Posterior vena cava (tissue), 2 donors: ENCODE measurements around the gene ZDHHC22. TPM values are rescaled to one million over a fixed set of nuclear protein-coding genes. Genes with fewer than 3 reads are reported as not detected.
"Not testable (repeated sequence)": the region's sequence is repeated elsewhere in the genome, so short reads cannot be mapped to it uniquely, and the experiment has no call there.

ENCODE experiments used
- DNase-seq: peaks from one replicate; pipeline ENCODE4 v3.0.0-alpha.2; 2020; ENCODE audit warnings: low spot score
- intact Hi-C, 2 donors: fragments of 100-400 bp; cut with DNase I; formaldehyde crosslinking; loops; one replicate each; pipeline versions ENCODE4 v1.14.1 to v1.14.2; 2022 to 2023
- long read RNA-seq, 2 donors: library from polyadenylated mRNA; unstranded; transcript quantifications; one replicate each; pipeline ENCODE4 v2.0.0, GENCODE V29; 2020 to 2021
- total RNA-seq, 2 donors: library from RNA; stranded (reverse); fragmentation: NEBNext Ultra II Directional; extraction: Animal tissue kit (Norgen Biotek cat#: 25700); gene quantifications; one replicate each; pipeline ENCODE4 v1.2.1, GENCODE V29; 2021
- donor health status: DM: yes; HTN: yes; CAD: no.
- donor health status: DM: yes; HTN: yes; CAD: no.

Gene ZDHHC22
- total RNA-seq: not detected
- long read RNA-seq, donor 1: 0 reads
- long read RNA-seq, donor 2: 0 reads

GRCh38 chr14:77141214-77142004 is at the start of gene ZDHHC22:
Gene ZDHHC22, minus strand, starts transcription at chr14:77141791. Its CDS starts 2,053 bp downstream, at chr14:77139738.
- intact Hi-C loops: no loop called here
- DNase-seq: peak; percentile 76

- intact Hi-C loops: no loop called here
- DNase-seq: no peak
Observed at GRCh38 chr14:77190977-77191376, 49.4 kb upstream of the ZDHHC22 start.

GRCh38 chr14:77189479-77189878 is 47.9 kb upstream of the ZDHHC22 start:
- intact Hi-C loops: no loop called here

GRCh38 chr14:77187649-77188012 is 46.0 kb upstream of the ZDHHC22 start:
- intact Hi-C loops: no loop called here
- no peak for DNase-seq

More at GRCh38 chr14:77189479-77189878, 47.9 kb upstream of the ZDHHC22 start:
- peak; percentile 26 for DNase-seq

GRCh38 chr14:77186911-77187648 is 45.5 kb upstream of the ZDHHC22 start:
- DNase-seq: no peak

GRCh38 chr14:77185093-77185465 is 43.5 kb upstream of the ZDHHC22 start:
- DNase-seq: no peak
- intact Hi-C loops: no loop called here

More at GRCh38 chr14:77186911-77187648, 45.5 kb upstream of the ZDHHC22 start:
- intact Hi-C loops: no loop called here

- intact Hi-C loops: no loop called here
- no peak for DNase-seq
Observed at GRCh38 chr14:77184396-77185092, 43.0 kb upstream of the ZDHHC22 start.

- intact Hi-C loops: no loop called here
- no peak for DNase-seq
Observed at GRCh38 chr14:77183896-77184295, 42.3 kb upstream of the ZDHHC22 start.

- DNase-seq: no peak
- intact Hi-C loops: no loop called here
Observed at GRCh38 chr14:77181603-77182437, 40.2 kb upstream of the ZDHHC22 start, which contains the start of gene TMEM63C. Gene TMEM63C, plus strand, starts transcription at chr14:77181798. Its CDS starts 37,016 bp downstream, at chr14:77218814.

- intact Hi-C loops: no loop called here
- DNase-seq: no peak
Observed at GRCh38 chr14:77180726-77181602, 39.4 kb upstream of the ZDHHC22 start.

GRCh38 chr14:77178656-77179055 is 37.1 kb upstream of the ZDHHC22 start:
- DNase-seq: no peak
- intact Hi-C loops: no loop called here

GRCh38 chr14:77177702-77178101 is 36.1 kb upstream of the ZDHHC22 start:
- DNase-seq: no peak

GRCh38 chr14:77175843-77176242 is 34.3 kb upstream of the ZDHHC22 start:
- intact Hi-C loops: no loop called here
- DNase-seq: no peak

More at GRCh38 chr14:77177702-77178101, 36.1 kb upstream of the ZDHHC22 start:
- intact Hi-C loops: no loop called here

GRCh38 chr14:77173911-77174617 is 32.5 kb upstream of the ZDHHC22 start:
- DNase-seq, intact Hi-C loops: not testable (repeated sequence)

GRCh38 chr14:77172916-77173315 is 31.3 kb upstream of the ZDHHC22 start:
- intact Hi-C loops: no loop called here
- DNase-seq: no peak

- no peak for DNase-seq
- intact Hi-C loops: no loop called here
Observed at GRCh38 chr14:77170045-77170444, 28.5 kb upstream of the ZDHHC22 start.

- DNase-seq: no peak
- intact Hi-C loops: no loop called here
Observed at GRCh38 chr14:77161011-77161410, 19.4 kb upstream of the ZDHHC22 start.
